Stimulated activated CD8-positive, alpha-beta memory T cell treated with anti-CD3 and anti-CD28 coated beads, Interleukin-4, amount 100 ng/mL, for 24 hours (primary cell): ENCODE data around the gene TEX261.

Experiments
- DNase-seq: peaks from one replicate; pipeline ENCODE4 v3.0.0-alpha.2; 2020; ENCODE audit warnings: low read depth

The TEX261 gene

GRCh38 chr2:70957798-70958197, 36.9 kb downstream of the TEX261 start:
- DNase-seq: no peak

- DNase-seq: no peak
Observed at GRCh38 chr2:70956141-70956540, 38.5 kb downstream of the TEX261 start.

GRCh38 chr2:70954886-70955285, 39.8 kb downstream of the TEX261 start:
- no peak for DNase-seq

- no peak for DNase-seq
Observed at GRCh38 chr2:70949086-70949485, 45.6 kb downstream of the TEX261 start.

- peak; percentile 63 for DNase-seq
Observed at GRCh38 chr2:70948337-70949003, 46.2 kb downstream of the TEX261 start.

- DNase-seq: no peak
Observed at GRCh38 chr2:70947556-70948184, 47.0 kb downstream of the TEX261 start.

- peak; percentile 24 for DNase-seq
Observed at GRCh38 chr2:70946832-70947442, 47.7 kb downstream of the TEX261 start.

GRCh38 chr2:70944111-70944690, 50.5 kb downstream of the TEX261 start:
- no peak for DNase-seq

- DNase-seq: no peak
Observed at GRCh38 chr2:70943205-70943871, 51.3 kb downstream of the TEX261 start.

- DNase-seq: no peak
Observed at GRCh38 chr2:70942396-70943204, 52.1 kb downstream of the TEX261 start.

GRCh38 chr2:70941701-70942100, 53.0 kb downstream of the TEX261 start:
- no peak for DNase-seq

- no peak for DNase-seq
Observed at GRCh38 chr2:70941186-70941585, 53.5 kb downstream of the TEX261 start.

GRCh38 chr2:70939839-70940580, 54.7 kb downstream of the TEX261 start:
- DNase-seq: no peak

GRCh38 chr2:70939001-70939838, 55.5 kb downstream of the TEX261 start:
- no peak for DNase-seq

- DNase-seq: no peak
Observed at GRCh38 chr2:70938586-70938950, 56.1 kb downstream of the TEX261 start.

GRCh38 chr2:70937866-70938585, 56.6 kb downstream of the TEX261 start:
- no peak for DNase-seq

GRCh38 chr2:70936979-70937811, 57.5 kb downstream of the TEX261 start:
- no peak for DNase-seq

GRCh38 chr2:70936165-70936978, 58.3 kb downstream of the TEX261 start:
- no peak for DNase-seq
